Gastroesophageal sphincter (tissue), 4 donors: Measurements from ENCODE around the gene RSKR. TPM values are rescaled to one million over a fixed set of nuclear protein-coding genes. Genes with fewer than 3 reads are reported as not detected.
"Not testable (repeated sequence)": the region's sequence is repeated elsewhere in the genome, so short reads cannot be mapped to it uniquely, and the experiment has no call there.

Source experiments
- ATAC-seq: fragments of 150-250 bp; one replicate; pipeline ENCODE4 v1.9.1; 2016; ENCODE audit warnings: mild to moderate bottlenecking, moderate library complexity
- H3K27ac ChIP-seq, 4 donors: fragments of 200-600 bp; sonication (generic) in 3 of 4; 1 replicate in 3 of 4; 2 replicates in 1 of 4; pipeline ENCODE4 v1.5.1; 2016 to 2019
- H3K27me3 ChIP-seq: fragments of 200-600 bp; sonication (generic); one replicate; pipeline ENCODE4 v1.5.1; 2019
- H3K36me3 ChIP-seq, 2 donors: fragments of 200-600 bp; sonication (generic); one replicate each; pipeline ENCODE4 v1.5.1; 2019; ENCODE audit warnings: control low read depth in 1 of 2
- H3K4me1 ChIP-seq, 3 donors: fragments of 200-600 bp; sonication (generic); 1 replicate in 2 of 3; 2 replicates in 1 of 3; pipeline ENCODE4 v1.5.1; 2016 to 2019; ENCODE audit warnings: control low read depth in 2 of 3
- H3K4me3 ChIP-seq, 2 donors: fragments of 200-600 bp; sonication (generic); one replicate each; pipeline ENCODE4 v1.5.1; 2019; ENCODE audit warnings: mild to moderate bottlenecking in 1 of 2, moderate library complexity in 1 of 2
- H3K9me3 ChIP-seq, 3 donors: fragments of 200-600 bp; sonication (generic); one replicate each; pipeline ENCODE4 v1.5.1; 2017 to 2019; ENCODE audit warnings: control low read depth in 2 of 3
- EP300 ChIP-seq: sonication (generic); formaldehyde crosslinking; IDR thresholded peaks from one replicate; pipeline ENCODE4 v1.6.1; 2017; ENCODE audit warnings: antibody characterized with exemption, mild to moderate bottlenecking
- POLR2A ChIP-seq, 2 donors: fragments of 450-650 bp; IDR thresholded peaks; one replicate each; pipeline ENCODE4 v1.6.1; 2017; ENCODE audit warnings: antibody characterized with exemption in 2 of 2, mild to moderate bottlenecking in 2 of 2, moderate library complexity in 1 of 2
- POLR2AphosphoS5 ChIP-seq: sonication (generic); formaldehyde crosslinking; IDR thresholded peaks from one replicate; pipeline ENCODE4 v1.6.1; 2017; ENCODE audit warnings: antibody characterized with exemption
- WGBS, 2 donors: methylation state at CpG; one replicate each; pipeline ENCODE4 v1.1.5; 2018; ENCODE audit warnings: low coverage in 1 of 2; 5-methylcytosine and 5-hydroxymethylcytosine counted together
- total RNA-seq, 4 donors: library from RNA; depleted of rRNA; stranded (reverse); fragments of >200 nt; gene quantifications; one replicate each; pipeline ENCODE4 v1.1.0, GENCODE V29; 2016
- TF ChIP-seq, protein P1 (sequence below), 4 experiments: fragments of 200-600 bp in 2 of 4; fragments of 450-650 bp in 2 of 4; sonication (generic) in 1 of 4; IDR thresholded peaks; one replicate each; pipeline ENCODE4 v1.5.1; 2017 to 2019; ENCODE audit warnings: antibody characterized with exemption in 4 of 4, mild to moderate bottlenecking in 2 of 4, moderate library complexity in 2 of 4

RSKR gene, protein sequence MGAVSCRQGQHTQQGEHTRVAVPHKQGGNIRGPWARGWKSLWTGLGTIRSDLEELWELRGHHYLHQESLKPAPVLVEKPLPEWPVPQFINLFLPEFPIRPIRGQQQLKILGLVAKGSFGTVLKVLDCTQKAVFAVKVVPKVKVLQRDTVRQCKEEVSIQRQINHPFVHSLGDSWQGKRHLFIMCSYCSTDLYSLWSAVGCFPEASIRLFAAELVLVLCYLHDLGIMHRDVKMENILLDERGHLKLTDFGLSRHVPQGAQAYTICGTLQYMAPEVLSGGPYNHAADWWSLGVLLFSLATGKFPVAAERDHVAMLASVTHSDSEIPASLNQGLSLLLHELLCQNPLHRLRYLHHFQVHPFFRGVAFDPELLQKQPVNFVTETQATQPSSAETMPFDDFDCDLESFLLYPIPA
- total RNA-seq, result 1 to 10 TPM in 3 of 4 donors, under 1 TPM in 1; 0.59 to 8.1 (median 3.1) TPM

DNA sequence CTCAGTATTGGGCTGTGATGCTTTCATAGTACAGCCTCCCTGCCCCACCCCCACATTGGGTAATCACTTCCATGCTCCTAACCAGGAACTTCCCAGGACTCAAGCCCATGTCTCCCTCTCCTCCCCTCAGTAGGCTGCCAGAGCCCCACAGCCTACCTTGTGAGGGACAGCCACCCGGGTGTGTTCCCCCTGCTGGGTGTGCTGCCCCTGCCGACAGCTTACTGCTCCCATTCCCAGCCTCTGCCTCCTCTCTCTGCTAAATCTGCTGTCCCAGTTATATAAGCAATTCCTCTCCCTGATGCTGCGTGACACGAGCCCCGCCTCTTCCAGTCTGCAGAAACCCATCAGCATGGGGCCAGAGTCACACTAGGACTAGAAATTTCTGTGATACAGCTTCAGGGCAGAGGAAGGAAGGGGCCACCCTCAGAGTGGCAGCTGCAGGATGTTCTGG is at the start of gene RSKR:
Gene RSKR (minus strand): TSS at position 255 of the 451 bp plus-strand sequence. CDS start 24 bp downstream, at position 231.
- 0 to 60% methylated on average over 1 to 2 of the region's 5 CpGs for WGBS, 2 donors
- H3K27me3 ChIP-seq, result no peaks in the 10 kb centered on the region
- peak; percentile 38 for ATAC-seq
- TF ChIP-seq EP300 (no peak), POLR2A (IDR thresholded peaks at IDR 0.05) (no peak), POLR2AphosphoS5 (no peak)
- TF ChIP-seq, protein P1, sequence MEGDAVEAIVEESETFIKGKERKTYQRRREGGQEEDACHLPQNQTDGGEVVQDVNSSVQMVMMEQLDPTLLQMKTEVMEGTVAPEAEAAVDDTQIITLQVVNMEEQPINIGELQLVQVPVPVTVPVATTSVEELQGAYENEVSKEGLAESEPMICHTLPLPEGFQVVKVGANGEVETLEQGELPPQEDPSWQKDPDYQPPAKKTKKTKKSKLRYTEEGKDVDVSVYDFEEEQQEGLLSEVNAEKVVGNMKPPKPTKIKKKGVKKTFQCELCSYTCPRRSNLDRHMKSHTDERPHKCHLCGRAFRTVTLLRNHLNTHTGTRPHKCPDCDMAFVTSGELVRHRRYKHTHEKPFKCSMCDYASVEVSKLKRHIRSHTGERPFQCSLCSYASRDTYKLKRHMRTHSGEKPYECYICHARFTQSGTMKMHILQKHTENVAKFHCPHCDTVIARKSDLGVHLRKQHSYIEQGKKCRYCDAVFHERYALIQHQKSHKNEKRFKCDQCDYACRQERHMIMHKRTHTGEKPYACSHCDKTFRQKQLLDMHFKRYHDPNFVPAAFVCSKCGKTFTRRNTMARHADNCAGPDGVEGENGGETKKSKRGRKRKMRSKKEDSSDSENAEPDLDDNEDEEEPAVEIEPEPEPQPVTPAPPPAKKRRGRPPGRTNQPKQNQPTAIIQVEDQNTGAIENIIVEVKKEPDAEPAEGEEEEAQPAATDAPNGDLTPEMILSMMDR (IDR thresholded peaks at IDR 0.05), result no peak
- no peaks in the 10 kb centered on the region for H3K9me3 ChIP-seq
- no peak within 1 kb of the TSS for H3K27ac ChIP-seq
- H3K4me1 ChIP-seq, result peaks cover 0 to 7% (median 0%) of the 10 kb centered on the region in 3 donors
- H3K4me3 ChIP-seq, result no peak within 1 kb of the TSS
- peaks cover 2 to 83% of the 10 kb centered on the region in 2 donors for H3K36me3 ChIP-seq

DNA sequence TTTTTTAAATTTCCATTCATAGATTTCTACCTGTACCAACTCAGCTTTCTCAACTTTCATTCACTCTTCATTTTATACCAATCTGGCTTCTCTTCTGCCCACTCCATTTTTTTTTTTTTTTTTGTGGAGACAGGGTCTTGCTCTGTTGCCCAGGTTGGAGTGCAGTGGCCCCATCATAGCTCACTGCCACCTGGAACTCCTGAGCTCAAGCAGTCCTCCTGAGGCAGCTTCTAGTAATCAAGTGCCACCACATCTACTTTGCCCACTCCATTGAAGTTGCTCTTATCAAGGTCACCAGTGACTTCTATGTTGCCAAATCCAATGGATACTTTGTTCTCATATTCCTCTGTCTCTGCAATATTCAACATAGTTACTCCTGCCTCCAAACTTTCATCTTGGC is 49.7 kb upstream of the RSKR start:
- no peaks in the 10 kb centered on the region for H3K9me3 ChIP-seq
- H3K36me3 ChIP-seq, result peaks cover 0 to 47% of the 10 kb centered on the region in 2 donors
- no peak for ATAC-seq
- TF ChIP-seq EP300 (no peak), POLR2AphosphoS5 (no peak), POLR2A (IDR thresholded peaks at IDR 0.05) (no peak)
- TF ChIP-seq, protein P1 (IDR thresholded peaks at IDR 0.05), result no peak
- H3K27ac ChIP-seq, result peak overlapping the region in 2 of 4 donors; percentile 97 to 99
- H3K4me1 ChIP-seq, result peaks cover 6 to 79% (median 23%) of the 10 kb centered on the region in 3 donors
- no peaks in the 10 kb centered on the region for H3K27me3 ChIP-seq
- H3K4me3 ChIP-seq, result peak overlapping the region in 1 of 2 donors; percentile 78

DNA sequence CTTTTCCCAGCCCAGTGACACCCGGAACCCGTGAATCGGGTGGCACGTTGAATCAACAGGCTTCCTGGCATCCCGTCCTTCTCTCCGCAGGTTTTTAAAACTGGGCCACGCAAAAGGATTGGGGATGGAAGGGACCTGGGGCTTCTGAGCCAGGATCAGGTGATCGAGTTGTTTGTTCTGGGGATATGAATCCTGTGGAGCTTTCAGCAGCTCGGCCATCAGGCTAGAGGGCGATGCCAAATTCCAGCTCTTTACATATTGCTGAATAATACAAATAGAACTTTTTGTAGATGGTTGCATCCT is 48.5 kb upstream of the RSKR start:
- peak overlapping the region; percentile 78 to 80 for H3K4me3 ChIP-seq
- TF ChIP-seq POLR2A (IDR thresholded peaks at IDR 0.05) (no peak), POLR2AphosphoS5 (no peak), EP300 (no peak)
- TF ChIP-seq, protein P1 (IDR thresholded peaks at IDR 0.05), result peak in 1 of 4 experiments; percentile 4
- H3K27ac ChIP-seq, result peak overlapping the region; percentile 83 to 99 (median 97)
- no peaks in the 10 kb centered on the region for H3K27me3 ChIP-seq
- H3K36me3 ChIP-seq, result peaks cover 0 to 47% of the 10 kb centered on the region in 2 donors
- ATAC-seq, result no peak
- peaks cover 6 to 67% (median 23%) of the 10 kb centered on the region in 3 donors for H3K4me1 ChIP-seq
- 0% methylated on average over 10 of the region's 10 CpGs; no CpG with 5 or more reads in 1 of the 2 donors for WGBS, 2 donors
- no peaks in the 10 kb centered on the region for H3K9me3 ChIP-seq

DNA sequence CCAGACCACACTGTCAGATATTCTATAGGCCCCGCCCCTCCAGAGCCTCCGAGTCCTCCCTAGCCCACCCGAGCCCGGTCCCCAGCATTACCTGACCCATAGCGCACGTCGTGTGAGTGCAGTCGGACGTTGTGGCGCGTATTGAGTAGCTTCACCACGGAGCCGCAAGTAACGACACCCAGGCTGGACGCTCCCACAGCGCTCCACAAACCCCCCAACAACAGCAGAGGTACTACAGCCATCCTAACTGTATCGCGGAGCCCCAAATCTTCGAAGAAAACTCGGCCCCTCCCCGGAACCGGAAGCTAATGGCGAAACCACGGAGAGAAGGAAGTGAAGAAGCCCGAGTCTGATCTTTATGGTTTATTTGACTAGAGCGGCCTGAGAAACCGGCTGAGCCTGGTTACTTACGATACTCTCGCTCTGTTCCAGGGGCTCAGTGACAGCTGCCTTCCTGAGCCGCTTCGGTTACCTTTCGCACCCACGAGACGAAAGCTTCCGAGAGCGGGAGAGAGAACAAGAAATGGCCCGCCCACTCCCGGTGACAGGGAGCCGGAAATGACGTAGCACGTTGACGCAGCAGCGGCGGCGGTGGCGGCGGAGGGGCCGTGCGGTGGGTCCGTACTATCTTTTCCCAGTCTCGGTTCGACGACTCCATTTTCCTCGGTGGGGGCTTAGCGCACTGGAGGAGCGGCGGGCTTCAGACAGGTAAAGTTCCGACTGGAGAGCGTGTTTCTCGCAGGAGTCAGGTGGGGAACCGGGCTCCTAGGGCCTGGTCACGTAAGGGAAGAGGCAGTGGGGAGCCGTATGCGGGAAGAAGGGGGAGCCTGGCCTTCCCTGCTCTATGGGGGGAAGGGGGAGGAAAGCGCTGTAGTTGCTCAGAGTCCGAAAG is 47.9 kb upstream of the RSKR start, which contains the start of the genes SDF2 and SUPT6H:
Gene SDF2 (minus strand): TSS at position 272 of the 892 bp plus-strand sequence. CDS start 30 bp downstream, at position 242.
Gene SUPT6H (plus strand): TSS at position 571 of the 892 bp plus-strand sequence. CDS start 11,197 bp downstream, outside the sequence.
- H3K27ac ChIP-seq, result peak within 1 kb of the TSS; percentile 83 to 99 (median 97)
- H3K4me1 ChIP-seq, result peaks cover 6 to 64% (median 23%) of the 10 kb centered on the region in 3 donors
- WGBS, 2 donors, result 0% methylated on average over 5 to 18 of the region's 66 CpGs
- no peak for TF ChIP-seq EP300
- TF ChIP-seq POLR2A (IDR thresholded peaks at IDR 0.05), result peak; percentile 82 to 88
- peak; percentile 96 for TF ChIP-seq POLR2AphosphoS5
- H3K36me3 ChIP-seq, result peaks cover 0 to 51% of the 10 kb centered on the region in 2 donors
- peak; percentile 95 for ATAC-seq
- H3K27me3 ChIP-seq, result no peaks in the 10 kb centered on the region
- no peaks in the 10 kb centered on the region for H3K9me3 ChIP-seq
- peak within 1 kb of the TSS; percentile 78 to 80 for H3K4me3 ChIP-seq

DNA sequence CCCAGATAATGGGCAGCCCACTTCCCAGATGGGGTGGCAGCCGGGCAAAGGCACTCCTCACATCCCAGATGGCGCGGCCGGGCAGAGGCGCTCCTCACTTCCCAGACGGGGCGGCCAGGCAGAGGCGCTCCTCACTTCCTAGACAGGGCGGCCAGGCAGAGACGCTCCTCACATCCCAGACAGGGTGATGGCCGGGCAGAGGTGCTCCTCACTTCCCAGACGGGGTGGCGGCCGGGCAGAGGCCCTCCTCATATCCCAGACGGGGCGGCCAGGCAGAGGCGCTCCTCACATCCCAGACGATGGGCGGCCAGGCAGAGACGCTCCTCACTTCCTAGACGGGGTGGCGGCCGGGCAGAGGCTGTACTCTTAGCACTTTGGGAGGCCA is 45.5 kb upstream of the RSKR start:
- not testable (repeated sequence) for H3K4me3 ChIP-seq, H3K9me3 ChIP-seq, H3K27me3 ChIP-seq, ATAC-seq, H3K27ac ChIP-seq
- WGBS, 2 donors, result no CpG with 5 or more reads among the region's 23 CpGs
- Histone ChIP-seq H3K36me3 (peaks cover 0 to 47% of the 10 kb centered on the region in 2 donors), H3K4me1 (peaks cover 6 to 40% (median 19%) of the 10 kb centered on the region in 3 donors)

DNA sequence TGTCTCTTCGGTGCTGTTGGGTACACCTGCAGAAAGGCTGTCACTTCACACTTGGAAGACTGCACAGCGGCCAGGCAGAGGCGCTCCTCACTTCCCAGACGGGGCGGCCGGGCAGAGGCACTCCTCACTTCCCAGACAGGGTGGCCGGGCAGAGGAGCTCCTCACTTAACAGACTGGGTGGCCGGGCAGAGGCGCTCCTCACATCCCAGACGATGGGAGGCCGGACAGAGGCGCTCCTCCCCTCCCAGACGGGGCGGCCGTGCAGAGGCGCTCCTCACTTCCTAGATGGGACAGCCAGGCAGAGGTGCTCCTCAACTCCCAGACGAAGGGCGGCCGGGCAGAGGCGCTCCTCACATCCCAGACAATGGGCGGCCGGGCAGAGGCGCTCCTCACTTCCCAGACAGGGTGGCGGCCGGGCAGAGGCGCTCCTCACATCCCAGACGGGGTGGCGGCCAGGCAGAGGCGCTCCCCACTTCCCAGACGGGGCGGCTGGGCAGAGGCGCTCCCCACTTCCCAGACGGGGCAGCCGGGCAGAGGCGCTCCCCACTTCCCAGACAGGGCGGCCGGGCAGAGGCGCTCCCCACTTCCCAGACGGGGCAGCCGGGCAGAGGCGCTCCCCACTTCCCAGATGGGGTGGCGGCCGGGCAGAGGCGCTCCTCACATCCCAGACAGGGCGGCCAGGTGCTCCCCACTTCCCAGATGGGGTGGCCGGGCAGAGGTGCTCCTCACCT is 44.9 kb upstream of the RSKR start:
- no CpG with 5 or more reads among the region's 46 CpGs for WGBS, 2 donors
- H3K27ac ChIP-seq, ATAC-seq, H3K4me3 ChIP-seq, H3K9me3 ChIP-seq, H3K27me3 ChIP-seq: not testable (repeated sequence)
- Histone ChIP-seq H3K36me3 (peaks cover 0 to 53% of the 10 kb centered on the region in 2 donors), H3K4me1 (peaks cover 6 to 34% (median 15%) of the 10 kb centered on the region in 3 donors)

DNA sequence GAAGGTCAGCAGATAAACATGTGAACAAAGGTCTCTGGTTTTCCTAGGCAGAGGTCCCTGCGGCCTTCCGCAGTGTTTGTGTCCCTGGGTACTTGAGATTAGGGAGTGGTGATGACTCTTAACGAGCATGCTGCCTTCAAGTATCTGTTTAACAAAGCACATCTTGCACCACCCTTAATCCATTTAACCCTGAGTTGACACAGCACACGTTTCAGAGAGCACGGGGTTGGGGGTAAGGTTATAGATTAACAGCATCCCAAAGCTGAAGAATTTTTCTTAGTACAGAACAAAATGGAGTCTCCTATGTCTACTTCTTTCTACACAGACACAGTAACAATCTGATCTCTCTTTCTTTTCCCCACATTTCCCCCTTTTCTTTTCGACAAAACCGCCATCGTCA is 44.4 kb upstream of the RSKR start:
- Histone ChIP-seq H3K36me3 (peaks cover 0 to 59% of the 10 kb centered on the region in 2 donors), H3K4me1 (peaks cover 5 to 28% (median 13%) of the 10 kb centered on the region in 3 donors)
- not testable (repeated sequence) for H3K4me3 ChIP-seq, ATAC-seq, H3K27ac ChIP-seq, H3K27me3 ChIP-seq, H3K9me3 ChIP-seq
- no CpG with 5 or more reads among the region's 8 CpGs for WGBS, 2 donors
